Motor neuron (in vitro differentiated cells): Measurements from ENCODE around the gene BBS7. TPM values are rescaled to one million over a fixed set of nuclear protein-coding genes. Genes with fewer than 3 reads are reported as not detected.

ENCODE experiments used
- ATAC-seq, 8 experiments: fragments of 200-7000 bp; cut with Tn5 transposase; replicated peaks in 6 of 8; 2 replicates each; pipeline ENCODE4 v1.8.0; 2021; ENCODE audit warnings: mild to moderate bottlenecking in 8 of 8, moderate library complexity in 8 of 8
- H3K27ac ChIP-seq, 2 donors: fragments of 250-450 bp; sonication (Bioruptor Pico); 2 replicates each; pipeline ENCODE4 v1.9.0; 2021; ENCODE audit warnings: antibody characterized with exemption in 2 of 2, mild to moderate bottlenecking in 2 of 2, moderate library complexity in 1 of 2
- H3K4me1 ChIP-seq, 2 donors: fragments of 250-450 bp; sonication (Bioruptor Pico); replicated peaks in 1 of 2; 2 replicates each; pipeline ENCODE4 v1.6.1; 2021; ENCODE audit warnings: antibody characterized with exemption in 2 of 2, mild to moderate bottlenecking in 2 of 2, moderate library complexity in 1 of 2
- H3K4me3 ChIP-seq, 5 donors: fragments of 250-450 bp; sonication (Bioruptor Pico); 2 replicates each; pipeline ENCODE4 v1.9.0; 2021; ENCODE audit warnings: antibody characterized with exemption in 5 of 5, mild to moderate bottlenecking in 5 of 5, moderate library complexity in 4 of 5
- WGBS, 10 experiments: fragments of 450-650 bp; shearing (Covaris generic); methylation state at CpG; one replicate each; pipeline ENCODE4 v1.0.0; 2022; 5-methylcytosine and 5-hydroxymethylcytosine counted together
- in situ Hi-C, 9 experiments: fragments of 400-800 bp; cut with MboI; loops; one replicate each; pipeline ENCODE4 v1.15.0; 2021; ENCODE audit warnings: low sequenced_read_pairs in 9 of 9, low pct_unique_long_range_greater_than_20kb in 2 of 9; ENCODE audit not compliant: unreplicated experiment in 9 of 9
- total RNA-seq, 8 experiments: library from RNA; unstranded; fragments of 300-600 nt; gene quantifications; 2 replicates each; pipeline versions ENCODE4 v1.2.3 to v1.2.4, GENCODE V29; 2022

BBS7 gene
- total RNA-seq, 8 experiments from 2014 or later, result 19.7 to 37.4 (median 28.5) TPM

DNA sequence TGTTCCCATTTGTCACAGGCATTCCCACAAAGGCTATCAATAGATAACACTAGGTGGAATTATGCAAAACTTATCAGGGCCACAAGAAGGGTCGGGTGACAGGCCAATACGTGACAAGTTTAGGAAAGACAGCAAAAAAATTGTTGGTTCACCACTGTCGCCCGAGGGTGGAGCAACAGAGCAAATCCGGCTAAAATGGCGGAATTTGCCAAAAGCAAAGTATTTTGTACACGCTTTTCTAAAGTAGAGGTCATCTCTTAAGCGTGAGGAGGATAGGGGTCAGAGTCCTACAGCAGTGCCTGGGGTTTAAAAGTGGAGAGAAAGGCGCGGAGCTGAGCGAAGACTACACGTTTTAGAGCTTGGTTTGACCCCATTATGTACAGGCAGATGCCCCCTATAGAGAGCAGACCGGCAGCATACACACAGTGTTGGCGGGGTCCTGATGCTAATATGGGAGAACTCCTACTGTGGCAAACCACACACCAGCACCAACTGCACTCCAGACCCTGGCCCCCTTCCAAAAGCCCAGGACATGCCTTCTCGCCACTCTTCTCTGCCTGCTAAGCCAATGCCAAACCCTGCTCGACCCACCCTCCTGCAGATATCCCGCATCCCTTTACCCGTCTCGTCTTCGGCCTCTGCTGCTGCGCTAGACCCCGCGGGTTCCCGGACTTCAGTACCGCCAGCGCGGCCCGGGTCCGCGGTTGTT, 47.3 kb downstream of the BBS7 start:
- H3K4me1 ChIP-seq, result no peaks in the 10 kb centered on the region
- ATAC-seq, result peak in 6 of 8 experiments; percentile 2 to 36 (median 8)
- peak overlapping the region; percentile 38 to 55 (median 48) for H3K4me3 ChIP-seq
- H3K27ac ChIP-seq, result peak overlapping the region in 1 of 2 donors; percentile 28
- in situ Hi-C loops, result no loop called here
- WGBS, 10 experiments, result 0 to 10% (median 0%) methylated on average over 1 to 25 of the region's 30 CpGs; no CpG with 5 or more reads in 1 of the 10 experiments

DNA sequence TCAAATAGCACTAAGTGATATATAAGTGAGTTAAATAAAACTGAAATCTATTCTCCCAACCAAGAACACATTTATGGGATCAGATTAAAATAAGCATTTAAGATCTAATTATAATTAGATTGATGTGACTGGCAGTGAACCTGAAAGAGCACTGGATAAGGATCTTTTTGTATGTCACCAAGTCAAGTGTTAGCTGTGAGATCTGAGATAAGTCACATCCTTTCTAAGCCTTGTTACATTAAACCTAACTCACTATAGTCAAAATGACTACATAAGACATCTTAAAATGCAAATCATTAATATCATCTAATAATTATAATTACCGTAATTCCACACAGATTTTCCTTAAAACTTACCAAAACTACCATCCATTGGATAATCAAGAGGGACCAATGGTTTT, 48.2 kb downstream of the BBS7 start:
- no peak for ATAC-seq
- Histone ChIP-seq H3K4me1 (no peaks in the 10 kb centered on the region), H3K4me3 (peak overlapping the region in 1 of 5 donors; percentile 55), H3K27ac (no peak overlapping the region)
- in situ Hi-C loops, result no loop called here
- 43 to 80% (median 60%) methylated on average over 1 of the region's 1 CpG; no CpG with 5 or more reads in 5 of the 10 experiments for WGBS, 10 experiments

DNA sequence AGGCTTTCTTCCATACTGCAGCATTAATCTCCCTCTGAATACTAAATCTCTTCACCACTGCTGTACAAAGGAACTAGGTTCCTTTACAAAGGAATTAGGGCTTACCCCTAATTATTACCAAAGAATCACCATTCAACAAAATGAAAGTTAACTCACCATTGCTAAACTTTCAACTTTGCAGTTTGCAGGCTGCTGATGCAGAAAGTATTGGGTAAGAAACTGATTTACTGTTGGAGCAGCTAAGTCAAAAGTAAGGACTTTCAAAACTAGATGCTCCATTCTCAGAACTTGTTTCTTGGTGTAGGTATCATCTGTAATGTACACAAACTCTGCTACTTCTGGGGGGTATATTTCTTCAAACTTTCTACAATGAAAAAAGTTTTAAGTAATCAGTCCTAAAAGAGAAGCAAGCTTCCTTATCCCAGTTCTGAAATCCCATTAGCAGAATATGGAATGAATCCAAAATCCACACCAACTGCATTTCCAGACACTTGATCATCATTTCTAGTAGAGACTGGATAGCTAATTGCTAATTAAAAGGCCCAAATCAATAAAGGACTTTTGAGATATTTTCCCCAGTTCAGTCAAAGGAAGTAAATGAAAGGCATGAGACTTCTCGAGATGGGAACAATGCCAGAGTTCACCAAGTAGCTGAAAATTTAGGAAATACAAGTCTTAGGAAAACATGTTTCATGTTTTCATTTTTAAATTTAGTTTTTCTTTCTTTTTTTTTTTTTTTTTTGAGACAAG, 50.9 kb downstream of the BBS7 start:
- Histone ChIP-seq H3K4me1 (no peaks in the 10 kb centered on the region), H3K4me3 (no peak overlapping the region), H3K27ac (no peak overlapping the region)
- in situ Hi-C loops, result no loop called here
- no peak for ATAC-seq
- 0 to 100% (median 67%) methylated on average over 1 of the region's 1 CpG; no CpG with 5 or more reads in 3 of the 10 experiments for WGBS, 10 experiments

DNA sequence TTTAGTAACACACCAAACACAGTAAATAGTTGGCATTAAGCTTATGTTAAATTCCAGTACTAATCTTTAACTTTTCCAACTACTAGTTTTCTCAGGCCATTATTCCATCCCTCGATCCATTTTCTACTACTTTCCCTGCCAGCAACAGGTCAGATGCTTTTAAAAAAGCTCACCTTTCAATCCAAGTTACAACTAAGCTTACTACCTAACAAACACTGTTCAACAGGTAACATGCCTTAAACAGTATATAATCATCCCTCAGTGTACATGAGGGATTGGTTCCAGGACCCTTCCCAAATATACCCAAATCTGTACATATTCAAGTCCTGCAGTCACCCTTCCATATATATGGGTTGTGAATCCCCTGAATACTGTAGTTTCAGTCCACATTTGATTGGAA, 52.1 kb downstream of the BBS7 start:
- WGBS, 10 experiments, result 80 to 100% (median 100%) methylated on average over 1 of the region's 1 CpG; no CpG with 5 or more reads in 3 of the 10 experiments
- ATAC-seq, result no peak

DNA sequence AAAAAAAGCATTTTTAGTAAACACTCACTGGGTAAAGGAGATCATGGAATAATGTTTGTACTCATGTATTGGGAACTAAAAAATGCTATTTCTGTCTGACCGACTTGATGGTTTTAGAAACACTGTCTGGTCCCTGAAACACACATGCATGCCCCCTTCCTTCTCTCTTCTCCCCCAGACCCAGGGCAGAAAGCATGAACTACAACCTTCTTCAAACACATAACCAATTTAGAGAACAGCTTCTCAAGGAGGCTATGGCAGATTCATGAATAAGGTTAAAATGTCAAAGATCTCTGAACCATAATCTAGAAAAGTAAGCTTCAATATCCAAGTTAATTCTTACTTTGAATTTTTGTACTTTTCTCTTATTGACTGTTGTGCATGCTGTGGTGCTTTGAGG, 52.6 kb downstream of the BBS7 start:
- H3K27ac ChIP-seq, result no peak overlapping the region

More for the DNA sequence above, 52.1 kb downstream of the BBS7 start:
- Histone ChIP-seq H3K27ac (no peak overlapping the region), H3K4me1 (no peaks in the 10 kb centered on the region), H3K4me3 (no peak overlapping the region)
- in situ Hi-C loops, result no loop called here

DNA sequence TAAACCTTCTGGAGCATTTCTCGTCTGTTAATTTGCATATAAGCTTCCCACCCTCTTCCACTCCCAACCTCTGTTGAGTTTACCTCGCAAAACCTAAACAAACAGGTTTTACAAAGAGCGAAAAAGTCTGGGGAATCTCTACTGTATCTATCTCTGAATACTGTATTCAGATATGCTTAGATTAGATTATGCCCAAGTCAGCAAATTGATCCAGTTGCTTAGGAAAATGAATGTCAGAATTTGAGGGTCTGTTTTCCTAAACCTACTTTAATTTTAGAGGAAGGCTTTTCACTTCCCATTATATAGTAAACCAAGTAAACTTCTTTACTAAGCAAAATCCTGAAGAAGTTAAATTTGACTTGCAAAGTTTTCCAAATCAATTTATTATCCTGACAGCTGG, 53.3 kb downstream of the BBS7 start:
- in situ Hi-C loops, result no loop called here
- H3K4me1 ChIP-seq, result no peaks in the 10 kb centered on the region
- no peak for ATAC-seq
- H3K4me3 ChIP-seq, result no peak overlapping the region
- no peak overlapping the region for H3K27ac ChIP-seq
- 33 to 95% (median 91%) methylated on average over 1 to 3 of the region's 3 CpGs; no CpG with 5 or more reads in 1 of the 10 experiments for WGBS, 10 experiments

More for the DNA sequence above, 52.6 kb downstream of the BBS7 start:
- 14 to 100% (median 86%) methylated on average over 1 of the region's 1 CpG; no CpG with 5 or more reads in 3 of the 10 experiments for WGBS, 10 experiments
- Histone ChIP-seq H3K4me3 (no peak overlapping the region), H3K4me1 (no peaks in the 10 kb centered on the region)
- in situ Hi-C loops, result no loop called here
- ATAC-seq, result no peak

DNA sequence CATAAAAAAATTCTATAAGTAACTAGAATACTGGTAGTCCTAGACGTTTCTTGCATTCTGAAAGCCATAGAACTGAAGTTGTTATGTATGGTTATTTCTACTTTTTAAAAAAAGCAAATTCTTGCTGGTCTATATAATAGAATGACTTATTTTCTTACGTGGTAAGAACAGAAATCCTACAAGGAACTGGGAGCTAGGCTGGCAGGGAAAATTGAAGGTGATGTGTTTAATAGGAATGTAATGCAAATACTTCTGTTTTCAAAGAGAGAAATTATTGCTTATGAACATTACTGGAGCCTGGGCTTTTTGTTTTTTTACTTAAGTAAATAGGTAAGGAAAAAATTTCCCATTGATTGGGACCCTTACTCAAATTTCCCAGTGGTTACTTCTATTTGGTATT, 55.5 kb downstream of the BBS7 start:
- WGBS, 10 experiments, result 64 to 100% (median 96%) methylated on average over 1 to 2 of the region's 2 CpGs; no CpG with 5 or more reads in 2 of the 10 experiments
- Histone ChIP-seq H3K27ac (no peak overlapping the region), H3K4me1 (no peaks in the 10 kb centered on the region), H3K4me3 (no peak overlapping the region)
- in situ Hi-C loops, result no loop called here
- no peak for ATAC-seq

DNA sequence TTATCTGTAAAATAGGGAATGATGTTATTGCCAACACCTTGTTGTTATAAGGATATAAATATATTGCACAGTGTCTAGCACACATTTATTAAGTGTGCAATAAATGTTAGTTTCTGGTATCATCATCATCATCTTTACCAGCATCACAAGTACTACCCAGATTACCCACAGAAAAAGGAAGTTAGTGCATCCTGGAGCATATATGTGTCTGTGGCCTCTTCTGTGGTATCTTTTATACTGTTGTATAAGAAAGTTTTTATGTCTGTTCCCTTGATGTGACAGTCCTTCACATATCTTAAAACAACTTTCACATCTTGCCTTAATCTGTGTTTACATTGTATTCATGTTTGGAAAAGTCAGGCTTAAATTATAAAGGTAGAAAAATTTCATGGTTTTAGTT, 59.2 kb downstream of the BBS7 start:
- no peak overlapping the region for H3K27ac ChIP-seq
- H3K4me1 ChIP-seq, result no peaks in the 10 kb centered on the region
- ATAC-seq, result no peak
- in situ Hi-C loops, result no loop called here
- no peak overlapping the region for H3K4me3 ChIP-seq

DNA sequence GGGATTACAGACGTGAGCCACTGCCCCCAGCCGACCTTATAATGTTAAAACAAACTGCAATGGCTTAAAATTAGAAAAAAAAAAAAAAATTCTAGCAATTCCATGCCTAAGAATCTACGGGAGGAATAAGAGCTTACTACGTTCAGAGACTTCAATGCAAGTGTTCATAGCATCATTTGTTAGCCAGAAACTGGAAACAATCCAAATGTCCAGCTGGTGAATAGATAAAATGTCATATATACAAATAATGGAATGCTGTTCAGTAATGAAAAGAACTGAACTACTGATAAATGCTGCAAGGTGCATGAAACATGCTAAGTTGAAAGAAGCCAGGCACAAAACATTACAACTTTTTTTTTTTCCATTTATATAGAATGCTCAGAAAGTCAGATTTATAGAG, 63.9 kb downstream of the BBS7 start:
- in situ Hi-C loops, result no loop called here
- no peak for ATAC-seq
- peaks cover 4 to 7% of the 10 kb centered on the region in 2 donors for H3K4me1 ChIP-seq
- WGBS, 10 experiments, result 89 to 100% (median 95%) methylated on average over 1 to 4 of the region's 4 CpGs
- H3K27ac ChIP-seq, result no peak overlapping the region
- H3K4me3 ChIP-seq, result no peak overlapping the region

DNA sequence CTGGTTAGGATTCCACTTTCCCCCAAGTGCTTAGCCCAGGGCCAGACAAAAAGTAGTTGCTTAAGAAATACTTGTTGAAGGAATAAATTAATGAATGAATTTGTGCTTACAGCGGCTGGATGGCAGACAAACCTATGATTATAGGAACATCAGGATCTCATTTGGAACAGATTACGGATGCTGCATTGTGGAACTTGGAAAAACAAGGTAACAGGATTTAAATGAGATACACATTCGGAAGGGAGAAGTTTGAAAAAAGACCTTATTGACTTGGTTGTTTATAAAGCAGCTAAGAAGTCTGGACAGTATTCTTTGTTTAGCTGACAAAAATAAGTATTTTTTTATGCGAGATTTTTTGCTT, 68.6 kb downstream of the BBS7 start:
- ATAC-seq, result no peak

DNA sequence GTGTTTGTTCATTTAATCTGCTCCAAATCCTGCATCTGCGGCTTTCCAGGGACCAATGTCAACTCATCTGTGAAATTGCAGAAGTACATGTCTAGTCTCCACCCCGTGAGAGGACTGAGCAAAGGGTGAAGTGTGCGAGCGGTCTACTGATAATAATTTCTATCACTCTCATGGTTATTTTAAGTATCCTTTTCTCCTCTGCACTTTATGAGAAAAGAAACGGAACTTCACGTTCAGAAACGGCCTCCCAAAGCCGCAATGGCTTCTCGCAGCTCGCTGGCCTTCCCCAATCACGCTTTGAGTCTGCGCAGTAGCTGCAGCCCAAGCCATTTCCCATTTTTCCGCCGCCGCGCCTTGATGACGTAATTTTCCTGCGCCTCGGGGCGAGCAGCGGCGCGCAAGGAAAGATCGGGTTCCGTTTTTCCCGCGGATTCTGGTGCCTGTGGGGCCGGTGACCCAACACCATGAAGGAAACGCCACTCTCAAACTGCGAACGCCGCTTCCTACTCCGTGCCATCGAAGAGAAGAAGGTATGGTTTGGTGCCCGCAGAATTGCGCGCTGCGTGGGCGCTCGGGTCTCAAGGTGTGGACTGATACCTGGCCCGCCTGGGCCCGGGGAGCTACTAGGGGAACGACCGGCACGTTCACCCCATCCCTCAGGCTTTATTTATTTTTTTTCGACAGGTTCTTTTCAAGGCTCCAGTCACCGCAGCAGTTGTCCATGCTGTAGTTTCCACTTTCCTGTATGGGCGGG, 69.1 kb downstream of the BBS7 start, which contains the start of gene EXOSC9:
EXOSC9 (plus strand) TSS at position 363 of the 754 bp plus-strand sequence; CDS start at position 465, 102 bp downstream.
- peak; percentile 87 to 94 (median 92) for ATAC-seq
- in situ Hi-C loops, result no loop called here
- WGBS, 10 experiments, result 0 to 3% (median 0%) methylated on average over 1 to 43 of the region's 48 CpGs
- H3K4me1 ChIP-seq, result peaks cover 7 to 14% of the 10 kb centered on the region in 2 donors
- peak within 1 kb of the TSS; percentile 65 to 93 (median 81) for H3K4me3 ChIP-seq
- H3K27ac ChIP-seq, result peak within 1 kb of the TSS; percentile 83 to 88

More for the DNA sequence above, 68.6 kb downstream of the BBS7 start:
- H3K4me1 ChIP-seq, result peaks cover 7 to 10% of the 10 kb centered on the region in 2 donors
- H3K27ac ChIP-seq, result no peak overlapping the region
- H3K4me3 ChIP-seq, result peak overlapping the region; percentile 65 to 93 (median 81)
- 0 to 18% (median 8%) methylated on average over 2 to 4 of the region's 4 CpGs for WGBS, 10 experiments
- in situ Hi-C loops, result no loop called here

DNA sequence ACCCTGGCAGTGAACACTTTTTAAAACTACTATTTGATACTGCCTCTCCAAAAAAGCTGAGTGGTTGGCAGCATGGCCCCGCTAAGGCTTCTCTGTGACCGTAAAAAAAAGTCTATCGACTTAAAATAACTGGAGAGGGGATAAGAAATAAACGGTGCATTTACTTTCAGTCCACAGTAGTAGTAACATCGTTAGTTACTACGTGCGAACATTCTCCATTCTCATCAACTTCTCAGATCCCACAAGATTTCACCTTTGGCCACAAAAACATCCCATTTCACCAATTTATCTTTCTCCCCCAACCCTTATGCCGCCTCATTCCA, 69.7 kb downstream of the BBS7 start:
- in situ Hi-C loops, result no loop called here
- ATAC-seq, result peak; percentile 7 to 18 (median 13)

More for the DNA sequence above, 69.7 kb downstream of the BBS7 start:
- peak overlapping the region; percentile 83 to 88 for H3K27ac ChIP-seq
- peak overlapping the region; percentile 65 to 93 (median 81) for H3K4me3 ChIP-seq
- H3K4me1 ChIP-seq, result peaks cover 10 to 18% of the 10 kb centered on the region in 2 donors
- 43 to 66% (median 54%) methylated on average over 5 to 7 of the region's 8 CpGs; no CpG with 5 or more reads in 2 of the 10 experiments for whole genome bisulfite sequencing, 10 experiments
